ENCODE data around the gene PARP6. TPM values are rescaled to one million over a fixed set of nuclear protein-coding genes. Genes with fewer than 3 reads are reported as not detected.

Gene PARP6
- total RNA-seq, 1 experiment from 2014 or later, result 30.4 TPM

Other genes starting within 250 kb of the PARP6 start
- 10.7 and 21.1 TPM in 2 replicates for gene MYO9A, start 154.4 kb downstream of the PARP6 start, total RNA-seq (2014; rRNA removed; shearing (Covaris generic))
- gene SENP8, start 154.2 kb downstream of the PARP6 start, total RNA-seq (2014; rRNA removed; shearing (Covaris generic)), result 1.4 and 4.4 TPM in 2 replicates
- not detected in 2 replicates for gene GRAMD2A, start 74.8 kb downstream of the PARP6 start, total RNA-seq (2014; rRNA removed; shearing (Covaris generic))
- 1,858 and 2,103 TPM in 2 replicates for gene PKM, start 41.4 kb downstream of the PARP6 start, total RNA-seq (2014; rRNA removed; shearing (Covaris generic))
- gene CELF6, start 47.6 kb upstream of the PARP6 start, total RNA-seq (2014; rRNA removed; shearing (Covaris generic)), result 0.07 and 0.18 TPM in 2 replicates
- 98.4 and 125 TPM in 2 replicates for gene HEXA, start 103.5 kb upstream of the PARP6 start, total RNA-seq (2014; rRNA removed; shearing (Covaris generic))
- gene TMEM202, start 125.8 kb upstream of the PARP6 start, total RNA-seq (2014; rRNA removed; shearing (Covaris generic)), result not detected in 2 replicates
- 42.0 and 49.6 TPM in 2 replicates for gene ARIH1, start 201.8 kb upstream of the PARP6 start, total RNA-seq (2014; rRNA removed; shearing (Covaris generic))

Data from G401 (cell line).